ENCODE data around the gene HTR4.

- TF ChIP-seq CTCF (conservative IDR thresholded peaks at IDR 0.05; ENCODE audit: low read length) (no peak), EZH2phosphoT487 (IDR thresholded peaks at IDR 0.05; ENCODE audit: borderline replicate concordance) (no peak)
Observed at GRCh38 chr5:148583421-148583965, 70.8 kb downstream of the HTR4 start.
